Measurements from ENCODE around the gene LRBA. TPM values are rescaled to one million over a fixed set of nuclear protein-coding genes. Genes with fewer than 3 reads are reported as not detected.
"Not testable (repeated sequence)": the region's sequence is repeated elsewhere in the genome, so short reads cannot be mapped to it uniquely, and the experiment has no call there.

The LRBA gene
- polyA plus RNA-seq (2012; rRNA removed), result 11.4 and 14.5 TPM in 2 replicates
- polyA plus RNA-seq (2012; cell fraction: cytosol; rRNA removed), result 11.6 and 13.7 TPM in 2 replicates
- polyA plus RNA-seq (2012; cell fraction: nucleus; rRNA removed), result 11.9 and 14.3 TPM in 2 replicates

DNA sequence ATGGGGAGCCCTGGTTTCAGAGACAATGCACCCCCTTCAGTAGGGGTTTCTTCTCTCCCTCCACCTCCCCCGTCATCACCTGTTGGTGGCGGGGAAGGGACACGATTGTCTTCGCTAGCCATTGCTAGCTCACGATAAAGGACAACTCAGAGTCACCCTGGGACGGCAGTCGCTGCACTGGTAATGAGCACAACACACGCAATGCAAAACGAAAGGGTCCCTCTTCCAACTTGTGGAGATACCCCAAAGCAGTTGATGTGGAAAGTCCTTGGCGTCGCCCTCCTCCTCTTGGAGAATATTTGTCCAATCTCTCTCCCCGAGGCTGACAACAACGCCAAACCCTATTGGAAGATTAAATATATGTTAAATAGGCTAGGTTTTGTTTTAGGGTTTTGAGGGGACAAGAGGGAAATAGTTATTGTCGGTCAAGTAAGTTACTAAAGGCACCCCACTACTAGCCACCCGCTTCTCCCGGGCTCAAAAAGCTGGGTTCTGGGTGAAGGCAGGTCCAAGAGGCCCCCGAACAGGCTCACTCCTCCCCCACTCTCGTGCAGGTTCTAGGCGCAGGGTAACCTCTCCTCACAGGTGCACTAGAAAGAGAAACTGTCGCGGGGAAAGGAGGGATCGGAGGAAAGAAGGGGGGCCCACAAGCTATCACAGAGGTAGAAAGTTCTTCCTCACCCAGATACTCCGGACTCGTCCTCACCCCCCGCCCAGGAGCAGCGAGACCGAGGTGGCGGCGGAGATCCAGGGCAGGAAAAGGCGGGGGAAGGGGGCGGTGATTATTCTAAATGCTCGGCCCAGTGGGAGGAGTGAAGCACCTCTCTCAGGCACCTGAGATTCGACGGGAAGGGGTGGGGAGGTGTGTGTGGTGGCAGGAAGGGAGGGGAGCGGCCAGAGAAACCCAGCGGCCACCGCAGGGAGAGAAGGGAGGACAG, at the start of gene LRBA:
Gene LRBA (minus strand): TSS at position 764 of the 938 bp plus-strand sequence. CDS start 642 bp downstream, at position 122.
- Histone ChIP-seq H3K9me3 (no peaks in the 10 kb centered on the region), H3K27me3 (ENCODE audit: insufficient read depth) (no peaks in the 10 kb centered on the region), H3K4me2 (peak within 1 kb of the TSS; percentile 92), H3K4me1 (ENCODE audit: control insufficient read depth in 1 of 2, insufficient read depth in 2 of 2, low read depth in 1 of 2, low read length in 1 of 2) (peaks cover 6 to 12% of the 10 kb centered on the region in 2 experiments; a peak in 3 of 4 replicates), H3K9ac (peak within 1 kb of the TSS; percentile 83), H3K36me3 (replicated peaks in 1 of 2; ENCODE audit: control insufficient read depth in 1 of 2, insufficient read depth in 2 of 2, low read length in 1 of 2) (peaks cover 0 to 4% of the 10 kb centered on the region in 2 experiments), H4K20me1 (ENCODE audit: insufficient read depth) (no peaks in the 10 kb centered on the region), H3K27ac (ENCODE audit: low read depth in 2 of 2, low read length in 1 of 2) (peak within 1 kb of the TSS; percentile 76 to 88), H3F3A (replicated peaks; ENCODE audit: insufficient read depth) (peaks cover 6% of the 10 kb centered on the region), H2AFZ (ENCODE audit: low read depth) (peak within 1 kb of the TSS; percentile 100), H3K79me2 (ENCODE audit: insufficient read depth) (peaks cover 15% of the 10 kb centered on the region; the same call in 1 of the 2 replicates), H3K9me2 (no peaks in the 10 kb centered on the region), H3K4me3 (ENCODE audit: low read depth in 2 of 2, low read length in 1 of 2) (peak within 1 kb of the TSS; percentile 82 to 85)
- POLR2A ChIA-PET, result no interaction called here
- CTCF ChIA-PET, result interaction anchor here (1.0 kb wide), 1 partner anchor 11 kb away, joined by 3 read pairs; no protein-coding TSS in a partner anchor
- DNase-seq, result peak; percentile 75
- WGBS (ENCODE audit: low lambda C conversion rate), result under 1% methylated on average over 31 of the region's 37 CpGs
- TF ChIP-seq MXI1 (IDR thresholded peaks at IDR 0.05; ENCODE audit: low read depth, low read length), result peak; percentile 5; the same call in 1 of the 2 replicates
- TF ChIP-seq YY1 (IDR thresholded peaks at IDR 0.05; ENCODE audit: low read depth), result no peak
- no peak for TF ChIP-seq ELF1 (IDR thresholded peaks at IDR 0.05)
- no peak for TF ChIP-seq REST (IDR thresholded peaks at IDR 0.05; ENCODE audit: low read depth, low read length)
- TF ChIP-seq RAD21 (IDR thresholded peaks at IDR 0.05; ENCODE audit: low read length), result no peak
- TF ChIP-seq TEAD4 (IDR thresholded peaks at IDR 0.05; ENCODE audit: borderline replicate concordance, insufficient read depth), result no peak
- no peak for TF ChIP-seq MEF2A (IDR thresholded peaks at IDR 0.05; ENCODE audit: borderline replicate concordance, low read depth)
- TF ChIP-seq NRF1 (IDR thresholded peaks at IDR 0.05; ENCODE audit: low read depth, low read length), result 0 out of 2 replicates have a peak, but pooled peaks have one; percentile 6
- 0 out of 2 replicates have a peak, but pooled peaks have one; percentile 19 for TF ChIP-seq TAF1 (IDR thresholded peaks at IDR 0.05; ENCODE audit: borderline replicate concordance, low read depth, low read length)
- no peak for TF ChIP-seq FOXJ3 (CRISPR knock-in tag; IDR thresholded peaks at IDR 0.05)
- no peak for TF ChIP-seq ZBTB33 (IDR thresholded peaks at IDR 0.05; ENCODE audit: borderline replicate concordance, low read depth)
- no peak for TF ChIP-seq USF1 (IDR thresholded peaks at IDR 0.05; ENCODE audit: borderline replicate concordance, low read depth)
- no peak for TF ChIP-seq NFIC (IDR thresholded peaks at IDR 0.05; ENCODE audit: borderline replicate concordance)

DNA sequence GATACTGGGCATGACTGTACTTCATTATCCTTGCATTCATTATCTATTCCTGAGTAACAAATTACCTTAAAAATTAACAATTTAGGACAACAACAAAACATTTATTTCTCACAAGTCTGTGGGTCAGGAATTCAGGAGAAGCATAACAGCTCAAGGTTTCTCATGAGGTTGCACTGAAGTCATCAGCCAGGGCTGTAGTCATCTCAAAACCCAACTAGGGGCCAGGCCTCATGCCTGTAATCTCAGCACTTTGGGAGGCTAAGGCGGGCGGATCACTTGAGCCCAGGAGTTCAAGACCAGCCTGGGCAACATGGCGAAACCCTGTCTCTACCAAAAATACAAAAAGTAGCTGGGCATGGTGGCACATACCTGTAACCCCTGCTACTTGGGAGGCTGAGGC, 48.1 kb upstream of the LRBA start:
- H3F3A ChIP-seq (replicated peaks; ENCODE audit: insufficient read depth); H3K9me3 ChIP-seq; CTCF ChIA-PET; DNase-seq; H4K20me1 ChIP-seq (ENCODE audit: insufficient read depth); H3K79me2 ChIP-seq (ENCODE audit: insufficient read depth); H3K4me3 ChIP-seq (ENCODE audit: low read depth in 2 of 2, low read length in 1 of 2); H3K4me1 ChIP-seq (ENCODE audit: control insufficient read depth in 1 of 2, insufficient read depth in 2 of 2, low read depth in 1 of 2, low read length in 1 of 2); H2AFZ ChIP-seq (ENCODE audit: low read depth); POLR2A ChIA-PET; H3K27ac ChIP-seq (ENCODE audit: low read depth in 2 of 2, low read length in 1 of 2); H3K9ac ChIP-seq; H3K4me2 ChIP-seq; H3K27me3 ChIP-seq (ENCODE audit: insufficient read depth); H3K36me3 ChIP-seq (replicated peaks in 1 of 2; ENCODE audit: control insufficient read depth in 1 of 2, insufficient read depth in 2 of 2, low read length in 1 of 2); H3K9me2 ChIP-seq: not testable (repeated sequence)
- 100% methylated on average over 3 of the region's 3 CpGs for WGBS (ENCODE audit: low lambda C conversion rate)

Data from SK-N-SH (cell line).